DND-41 (cell line): ENCODE results near the gene ARF4.
"Not testable (repeated sequence)": the region's sequence is repeated elsewhere in the genome, so short reads cannot be mapped to it uniquely, and the experiment has no call there.

Experiments used
- ATAC-seq: fragments of 200-7000 bp; cut with Tn5 transposase; 3 replicates; pipeline ENCODE4 v1.9.1; 2021; ENCODE audit warnings: low read depth; ENCODE audit not compliant: insufficient read depth
- DNase-seq: peaks from one replicate; pipeline ENCODE4 v3.0.0-alpha.2; 2020
- H2AFZ ChIP-seq: 2 replicates; pipeline ENCODE4 v1.6.0; 2012; ENCODE audit warnings: low read depth, low read length
- H3K27ac ChIP-seq: 2 replicates; pipeline ENCODE4 v1.5.1; 2012; ENCODE audit warnings: low read length, inconsistent platforms
- H3K27me3 ChIP-seq: fragments of 200-600 bp; sonication (generic); 2 replicates; pipeline ENCODE4 v1.6.0; 2012; ENCODE audit warnings: low read length, mild to moderate bottlenecking, inconsistent platforms; ENCODE audit not compliant: insufficient read depth, poor library complexity
- H3K36me3 ChIP-seq: 2 replicates; pipeline ENCODE4 v1.5.1; 2012; ENCODE audit warnings: low read length, inconsistent platforms; ENCODE audit not compliant: insufficient read depth
- H3K4me1 ChIP-seq: 2 replicates; pipeline ENCODE4 v1.5.1; 2012; ENCODE audit warnings: mild to moderate bottlenecking, low read length; ENCODE audit not compliant: insufficient read depth
- H3K4me2 ChIP-seq: 2 replicates; pipeline ENCODE4 v1.6.0; 2012; ENCODE audit warnings: mild to moderate bottlenecking, moderate library complexity, low read length, inconsistent platforms; ENCODE audit not compliant: insufficient read depth
- H3K4me3 ChIP-seq, 2 experiments: fragments of 200-600 bp in 1 of 2; shearing (Covaris generic) in 1 of 2; 2 replicates each; pipeline ENCODE4 v1.5.1; 2012 to 2016; ENCODE audit warnings: inconsistent platforms in 2 of 2, low read length in 2 of 2, mild to moderate bottlenecking in 2 of 2, low read depth in 1 of 2, moderate library complexity in 1 of 2
- H3K79me2 ChIP-seq: 2 replicates; pipeline ENCODE4 v1.6.0; 2012; ENCODE audit warnings: low read length, inconsistent platforms; ENCODE audit not compliant: insufficient read depth
- H3K9ac ChIP-seq: 2 replicates; pipeline ENCODE4 v1.6.0; 2012; ENCODE audit warnings: low read depth, mild to moderate bottlenecking, inconsistent platforms, low read length, moderate library complexity
- H3K9me3 ChIP-seq: 2 replicates; pipeline ENCODE4 v1.5.1; 2012; ENCODE audit warnings: low read length, moderate library complexity, mild to moderate bottlenecking, inconsistent platforms; ENCODE audit not compliant: insufficient read depth, severe bottlenecking
- H4K20me1 ChIP-seq: 2 replicates; pipeline ENCODE4 v1.6.0; 2012; ENCODE audit warnings: low read length; ENCODE audit not compliant: insufficient read depth
- EZH2 ChIP-seq: IDR thresholded peaks from 3 replicates; pipeline ENCODE4 v1.6.1; 2012; ENCODE audit warnings: borderline replicate concordance, low read depth, mild to moderate bottlenecking, moderate library complexity, low read length, inconsistent platforms; ENCODE audit not compliant: severe bottlenecking
- TF ChIP-seq, protein P1 (sequence below): IDR thresholded peaks from 2 replicates; pipeline ENCODE4 v1.5.1; 2012; ENCODE audit warnings: borderline replicate concordance, low read length, moderate library complexity, mild to moderate bottlenecking; ENCODE audit not compliant: poor library complexity, severe bottlenecking; ENCODE audit errors: extremely low read depth

The ARF4 gene

DNA sequence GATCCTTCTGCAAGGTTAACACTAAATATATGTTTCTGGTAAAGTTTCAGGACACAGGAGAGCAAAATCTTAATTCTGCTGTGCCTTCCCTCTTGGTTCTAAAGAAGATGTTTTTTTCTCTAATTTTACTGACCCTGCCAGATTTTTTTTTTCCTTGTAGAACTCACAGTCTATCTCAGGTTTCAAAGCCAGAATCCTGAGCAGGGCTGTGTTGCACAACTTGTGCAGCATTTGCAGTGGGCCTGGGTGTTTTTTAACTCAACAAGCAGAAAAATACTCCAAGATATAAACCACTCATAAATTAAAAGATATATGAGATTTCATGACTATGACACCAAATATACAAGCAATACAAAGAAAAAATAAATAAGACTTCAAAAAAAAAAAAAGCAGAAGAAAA, 40.2 kb upstream of the ARF4 start:
- H2AFZ ChIP-seq, result no peak overlapping the region
- no peaks in the 10 kb centered on the region for H4K20me1 ChIP-seq
- H3K9ac ChIP-seq, result no peak overlapping the region
- H3K4me1 ChIP-seq, result no peaks in the 10 kb centered on the region
- H3K79me2 ChIP-seq, result no peaks in the 10 kb centered on the region
- H3K4me2 ChIP-seq, result no peak overlapping the region
- TF ChIP-seq, protein P1, sequence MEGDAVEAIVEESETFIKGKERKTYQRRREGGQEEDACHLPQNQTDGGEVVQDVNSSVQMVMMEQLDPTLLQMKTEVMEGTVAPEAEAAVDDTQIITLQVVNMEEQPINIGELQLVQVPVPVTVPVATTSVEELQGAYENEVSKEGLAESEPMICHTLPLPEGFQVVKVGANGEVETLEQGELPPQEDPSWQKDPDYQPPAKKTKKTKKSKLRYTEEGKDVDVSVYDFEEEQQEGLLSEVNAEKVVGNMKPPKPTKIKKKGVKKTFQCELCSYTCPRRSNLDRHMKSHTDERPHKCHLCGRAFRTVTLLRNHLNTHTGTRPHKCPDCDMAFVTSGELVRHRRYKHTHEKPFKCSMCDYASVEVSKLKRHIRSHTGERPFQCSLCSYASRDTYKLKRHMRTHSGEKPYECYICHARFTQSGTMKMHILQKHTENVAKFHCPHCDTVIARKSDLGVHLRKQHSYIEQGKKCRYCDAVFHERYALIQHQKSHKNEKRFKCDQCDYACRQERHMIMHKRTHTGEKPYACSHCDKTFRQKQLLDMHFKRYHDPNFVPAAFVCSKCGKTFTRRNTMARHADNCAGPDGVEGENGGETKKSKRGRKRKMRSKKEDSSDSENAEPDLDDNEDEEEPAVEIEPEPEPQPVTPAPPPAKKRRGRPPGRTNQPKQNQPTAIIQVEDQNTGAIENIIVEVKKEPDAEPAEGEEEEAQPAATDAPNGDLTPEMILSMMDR, result no peak
- TF ChIP-seq EZH2, result no peak
- no peak for DNase-seq
- no peaks in the 10 kb centered on the region for H3K27me3 ChIP-seq
- peaks cover 82% of the 10 kb centered on the region for H3K36me3 ChIP-seq
- no peak for ATAC-seq
- no peak overlapping the region for H3K27ac ChIP-seq
- H3K4me3 ChIP-seq, result no peak overlapping the region
- H3K9me3 ChIP-seq, result no peaks in the 10 kb centered on the region

- not testable (repeated sequence) for ATAC-seq, H3K9me3 ChIP-seq, H4K20me1 ChIP-seq, H3K79me2 ChIP-seq, H3K27me3 ChIP-seq, H3K4me2 ChIP-seq, H2AFZ ChIP-seq, H3K9ac ChIP-seq, H3K4me3 ChIP-seq, DNase-seq, H3K4me1 ChIP-seq, H3K27ac ChIP-seq
- H3K36me3 ChIP-seq, result peaks cover 82% of the 10 kb centered on the region
Measured at GRCh38 chr3:57634259-57634658, 37.1 kb upstream of the ARF4 start.

GRCh38 chr3:57627976-57628375, 30.8 kb upstream of the ARF4 start:
- H3K4me1 ChIP-seq, result no peaks in the 10 kb centered on the region
- H3K9ac ChIP-seq, result no peak overlapping the region
- no peaks in the 10 kb centered on the region for H3K79me2 ChIP-seq
- DNase-seq, result no peak
- H2AFZ ChIP-seq, result no peak overlapping the region
- TF ChIP-seq, protein P1, result no peak
- no peak for TF ChIP-seq EZH2
- H3K27ac ChIP-seq, result no peak overlapping the region
- no peaks in the 10 kb centered on the region for H4K20me1 ChIP-seq
- H3K27me3 ChIP-seq, result no peaks in the 10 kb centered on the region
- peaks cover 79% of the 10 kb centered on the region for H3K36me3 ChIP-seq
- H3K4me3 ChIP-seq, result no peak overlapping the region
- H3K9me3 ChIP-seq, result no peaks in the 10 kb centered on the region
- ATAC-seq, result no peak
- no peak overlapping the region for H3K4me2 ChIP-seq

DNA sequence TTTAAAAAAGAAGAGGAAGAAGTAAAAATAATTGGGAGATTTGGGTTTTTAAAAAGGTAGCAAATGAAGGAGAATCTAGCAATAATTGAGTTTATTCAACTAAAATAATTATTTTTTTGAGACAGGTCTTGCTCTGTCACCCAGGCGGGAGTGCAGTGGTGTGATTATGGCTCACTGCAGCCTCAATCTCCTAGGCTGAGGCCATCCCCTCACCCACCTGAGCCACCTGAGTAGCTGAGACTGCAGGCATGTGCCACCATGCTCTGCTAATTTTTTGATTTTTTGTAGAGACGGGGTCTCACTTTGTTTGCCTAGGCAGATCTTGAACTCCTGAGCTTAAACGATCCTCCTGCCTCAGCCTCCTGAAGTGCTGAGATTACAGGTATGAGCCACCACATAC, 27.7 kb upstream of the ARF4 start:
- Histone ChIP-seq H3K4me3 (no peak overlapping the region), H3K79me2 (no peaks in the 10 kb centered on the region), H3K4me1 (no peaks in the 10 kb centered on the region), H3K27me3 (no peaks in the 10 kb centered on the region), H4K20me1 (no peaks in the 10 kb centered on the region), H3K4me2 (no peak overlapping the region), H3K9ac (no peak overlapping the region), H3K36me3 (peaks cover 63% of the 10 kb centered on the region), H2AFZ (no peak overlapping the region), H3K27ac (no peak overlapping the region), H3K9me3 (no peaks in the 10 kb centered on the region)
- no peak for TF ChIP-seq EZH2
- TF ChIP-seq, protein P1, result no peak
- ATAC-seq, result no peak
- no peak for DNase-seq
